UCSD-AML1 (cell line): ENCODE results near the gene ZNRF1.
"Not testable (repeated sequence)": the region's sequence is repeated elsewhere in the genome, so short reads cannot be mapped to it uniquely, and the experiment has no call there.

Source experiments
- DNase-seq: peaks from one replicate; lab custom pipeline; 2025; ENCODE audit not compliant: unreplicated experiment; lab: John Stamatoyannopoulos, UW

ZNRF1 gene

GRCh38 chr16:74998481-74999218 is at the start of gene ZNRF1:
Gene ZNRF1 (plus strand): TSS chr16:74999024. CDS start chr16:74999672, 648 bp downstream.
- DNase-seq, result peak; percentile 90

- no peak for DNase-seq
Observed at GRCh38 chr16:74949309-74949708, 49.5 kb upstream of the ZNRF1 start.

- no peak for DNase-seq
Observed at GRCh38 chr16:74950511-74950910, 48.3 kb upstream of the ZNRF1 start.

DNA sequence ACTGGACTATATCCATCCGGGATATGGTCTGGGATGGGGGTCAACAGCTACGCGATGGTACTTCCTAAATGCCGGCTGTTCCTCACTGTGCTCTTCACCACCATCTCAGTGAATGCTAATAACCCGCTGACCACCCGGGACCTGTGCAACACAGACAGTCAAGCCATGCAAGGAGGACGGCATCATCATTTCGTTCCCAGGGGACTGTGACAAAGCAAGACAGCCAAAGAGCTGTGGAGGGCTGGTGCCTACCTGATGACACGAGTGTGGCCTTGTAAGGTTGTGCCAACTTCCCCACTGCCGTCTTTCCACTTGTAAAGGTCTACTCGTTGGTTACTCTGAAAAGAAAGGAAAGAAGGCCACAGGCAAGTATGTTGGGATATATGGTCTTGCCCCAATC is 47.6 kb upstream of the ZNRF1 start:
- no peak for DNase-seq

DNA sequence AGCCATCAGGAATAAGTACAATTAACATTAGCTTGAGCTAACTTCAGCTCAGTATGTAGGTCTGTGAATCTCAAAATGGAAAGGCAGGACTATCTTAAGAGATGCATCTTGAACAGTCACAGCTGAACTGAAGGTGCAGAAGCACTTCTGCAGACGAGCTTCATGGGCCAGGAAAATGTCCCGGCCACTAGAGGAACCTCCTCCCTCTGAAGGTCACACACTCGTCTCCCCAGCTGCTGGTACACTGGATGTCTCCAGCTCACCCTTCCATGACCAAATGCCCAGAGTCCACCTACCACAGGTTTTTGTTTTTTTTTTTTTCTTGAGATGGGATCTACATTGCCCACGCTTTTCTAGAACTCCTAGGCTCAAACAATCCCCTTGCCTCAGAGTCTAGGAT is 47.1 kb upstream of the ZNRF1 start:
- no peak for DNase-seq

GRCh38 chr16:74954763-74955162 is 44.1 kb upstream of the ZNRF1 start:
- no peak for DNase-seq

DNA sequence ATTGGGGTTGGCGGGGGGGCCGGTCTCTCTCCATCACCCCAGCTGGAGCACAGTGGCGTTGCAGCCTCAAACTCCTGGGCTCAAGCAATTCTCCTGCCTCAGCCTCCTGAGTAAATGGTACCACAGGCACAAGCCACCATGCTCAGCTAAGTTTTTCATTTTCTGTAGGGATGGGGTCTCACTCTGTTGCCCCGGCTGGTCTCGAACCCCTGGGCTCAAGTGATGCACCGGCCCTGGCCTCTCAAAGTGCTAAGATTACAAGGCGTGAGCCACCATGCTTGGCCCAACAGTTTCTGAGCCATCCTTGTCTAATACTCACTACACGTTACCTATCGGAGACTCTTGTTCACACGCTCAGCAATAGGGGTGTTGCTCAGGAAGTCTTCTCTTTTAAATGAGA is 25.5 kb upstream of the ZNRF1 start:
- DNase-seq, result no peak

GRCh38 chr16:74975591-74975990 is 23.2 kb upstream of the ZNRF1 start:
- DNase-seq, result no peak

GRCh38 chr16:74982256-74982655 is 16.6 kb upstream of the ZNRF1 start:
- DNase-seq, result no peak

GRCh38 chr16:74984194-74984528 is 14.7 kb upstream of the ZNRF1 start:
- no peak for DNase-seq

DNA sequence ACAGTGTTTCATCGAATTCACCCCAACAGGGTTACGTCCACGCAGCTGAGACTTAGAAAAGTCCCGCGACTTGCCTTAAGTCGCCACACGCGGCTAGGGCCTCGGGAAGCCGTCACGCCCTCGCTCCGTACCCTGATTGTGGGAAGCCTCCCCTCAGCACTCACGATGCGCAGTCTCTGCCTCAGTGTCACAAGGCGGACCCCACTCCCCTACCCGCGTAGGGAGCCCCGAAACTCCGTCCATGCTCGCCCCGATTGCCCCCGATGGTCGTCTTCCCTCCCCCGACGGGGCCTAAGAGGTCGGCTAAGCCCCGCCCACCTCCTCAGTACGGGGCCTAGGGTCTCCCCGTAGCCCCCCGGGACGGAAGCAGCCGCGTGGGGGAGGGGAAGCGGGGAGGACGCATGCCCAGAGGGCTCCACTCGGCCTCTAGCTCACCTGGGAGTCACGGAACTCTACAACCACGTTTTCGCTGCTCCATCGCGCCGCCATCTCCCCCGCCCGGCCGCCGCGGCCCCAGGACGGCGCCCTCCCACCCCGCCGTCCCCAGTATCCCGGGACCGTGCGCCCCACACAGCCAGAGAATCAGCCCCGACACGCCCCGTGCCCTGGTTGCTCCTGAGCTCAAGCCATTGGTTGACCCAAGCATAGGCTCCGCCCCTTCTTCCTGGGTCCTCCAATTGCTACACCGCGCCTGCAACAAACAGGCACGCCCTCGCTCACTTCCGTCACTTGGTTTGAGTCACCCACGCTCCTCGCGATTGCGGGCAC is 14.1 kb upstream of the ZNRF1 start, which contains the start of gene WDR59:
Gene WDR59 (minus strand): TSS at position 595 of the 768 bp plus-strand sequence. CDS start 106 bp downstream, at position 489.
- peak; percentile 98 for DNase-seq

- no peak for DNase-seq
Observed at GRCh38 chr16:74987027-74987681, 11.7 kb upstream of the ZNRF1 start.

- not testable (repeated sequence) for DNase-seq
Observed at GRCh38 chr16:74989864-74990263, 9.0 kb upstream of the ZNRF1 start.

DNA sequence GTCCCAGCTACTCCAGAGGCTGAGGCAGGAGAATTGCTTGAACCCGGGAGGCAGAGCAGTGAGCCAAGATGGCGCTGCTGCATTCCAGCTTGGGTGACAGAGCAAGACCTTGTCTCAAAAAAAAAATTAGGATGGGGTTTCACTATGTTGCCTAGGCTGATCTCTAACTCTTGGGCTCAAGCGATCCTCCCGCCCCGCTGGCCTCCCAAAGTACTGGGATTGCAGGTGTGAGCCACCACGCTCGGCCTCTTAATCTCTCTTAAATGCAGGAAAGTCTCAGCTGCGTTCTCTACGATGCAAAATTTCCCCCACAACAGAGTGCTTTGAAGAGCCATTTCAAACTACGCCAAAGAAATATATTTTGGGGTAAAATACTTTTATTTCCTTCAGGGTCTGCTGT is 8.0 kb upstream of the ZNRF1 start:
- no peak for DNase-seq

DNA sequence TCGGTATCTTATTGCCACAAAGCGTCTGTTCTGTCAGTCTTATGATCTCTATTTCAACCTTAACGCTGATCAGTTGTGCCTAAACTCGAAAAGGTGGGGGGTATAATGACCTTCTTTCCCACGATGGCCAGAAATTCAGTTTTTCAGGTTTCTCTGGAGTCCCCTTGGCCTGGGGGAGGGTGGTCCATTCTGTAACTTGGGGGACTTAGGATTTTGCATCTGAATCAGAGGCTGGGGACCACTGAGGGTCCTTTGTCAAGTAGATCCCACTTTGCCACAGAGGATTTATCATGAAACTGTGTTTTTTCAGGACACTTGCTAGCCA is 7.6 kb upstream of the ZNRF1 start:
- no peak for DNase-seq

DNA sequence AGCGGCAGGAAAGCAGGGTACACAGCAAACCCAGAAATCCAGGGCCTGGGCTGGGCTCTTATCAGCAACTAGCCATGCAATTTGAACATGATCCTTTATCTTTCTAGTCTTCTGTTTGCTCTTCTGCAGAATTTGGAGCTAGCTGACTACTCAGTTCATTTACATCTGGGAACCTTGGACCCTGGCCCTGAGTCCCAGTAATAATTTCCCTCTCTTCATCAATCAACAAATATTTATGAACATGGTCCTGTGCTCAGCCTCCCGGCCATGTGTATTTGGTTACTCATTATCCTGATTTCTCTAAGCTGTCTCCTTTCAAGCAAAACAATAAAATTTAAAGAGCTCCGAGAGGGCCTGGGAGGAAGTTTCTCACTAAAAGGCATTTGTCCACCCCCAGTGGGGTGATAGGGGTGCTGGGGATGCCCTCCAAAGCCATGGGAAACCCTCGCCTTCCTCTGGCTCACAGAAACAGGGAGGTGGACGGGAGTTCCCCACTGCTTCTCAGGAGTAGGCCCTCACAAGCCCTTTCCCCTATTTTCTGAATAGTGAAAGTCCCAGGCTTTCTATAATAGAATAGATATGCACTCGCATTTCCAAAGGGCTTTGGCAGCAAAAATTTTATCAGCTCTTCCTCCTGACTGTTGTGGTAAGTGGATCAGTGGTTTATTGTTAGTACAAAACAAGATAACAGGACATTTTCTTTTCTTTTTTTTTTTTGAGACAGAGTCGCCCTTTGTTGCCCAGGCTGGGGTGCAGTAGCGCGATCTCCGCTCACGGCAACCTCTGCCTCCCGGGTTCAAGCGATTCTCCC is 7.0 kb upstream of the ZNRF1 start:
- DNase-seq, result peak; percentile 18

DNA sequence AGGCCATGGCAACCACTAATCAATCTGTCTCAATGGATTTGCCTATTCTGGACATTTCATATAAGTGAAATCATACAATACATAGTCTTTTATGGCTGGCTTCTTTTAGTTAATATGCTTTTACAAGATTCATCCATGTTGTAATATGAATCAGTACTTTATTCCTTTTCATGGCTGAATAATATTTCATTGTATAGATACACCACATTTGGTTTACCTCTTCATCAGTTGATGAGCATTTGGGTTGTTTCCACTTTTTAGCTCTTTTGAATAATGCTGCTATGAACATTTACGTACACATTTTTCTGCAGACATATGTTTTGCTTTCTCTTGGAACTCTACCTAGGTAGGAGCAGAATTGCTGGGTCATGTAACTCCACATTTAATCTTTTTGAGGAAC is 2.8 kb upstream of the ZNRF1 start:
- no peak for DNase-seq

DNA sequence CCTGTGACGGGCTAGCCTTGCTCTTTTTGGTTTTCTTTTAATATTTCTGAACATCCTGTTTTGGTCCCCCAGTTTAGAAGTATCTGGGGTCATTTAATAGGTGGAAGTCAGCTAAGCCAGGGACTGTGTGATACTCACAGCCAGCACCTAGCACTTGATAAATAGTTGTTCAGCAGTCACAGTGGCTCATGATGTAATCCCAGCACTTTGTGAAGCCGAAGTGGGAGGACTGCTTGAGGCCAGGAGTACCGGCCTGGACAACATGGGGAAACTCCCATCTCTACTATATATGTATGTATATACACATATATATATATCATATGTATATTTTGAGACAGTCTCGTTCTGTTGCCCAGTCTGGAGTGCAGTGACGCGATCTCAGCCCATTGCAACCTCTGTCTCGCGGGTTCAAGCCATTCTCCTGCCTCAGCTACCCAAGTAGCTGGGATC is 1.8 kb upstream of the ZNRF1 start:
- no peak for DNase-seq

DNA sequence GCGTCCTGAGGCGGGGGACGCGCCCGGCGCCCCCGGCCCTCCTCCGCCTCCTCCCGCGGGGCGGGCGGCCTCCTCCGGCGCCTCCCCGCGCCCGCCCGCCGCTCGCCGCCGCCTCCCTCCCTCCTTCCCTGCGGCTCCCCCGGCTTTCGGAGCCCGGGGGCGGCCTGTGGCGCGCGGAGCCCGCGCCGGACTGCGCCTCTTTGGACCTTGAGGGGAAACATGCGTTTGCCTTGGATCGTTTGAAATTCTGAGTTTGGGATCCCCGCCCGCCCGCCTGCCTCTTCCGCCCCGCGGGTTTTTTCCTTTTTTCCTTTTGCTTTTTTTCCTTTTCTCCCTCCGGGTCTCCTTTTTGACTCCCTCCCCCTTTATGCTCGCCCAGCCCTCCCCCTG is 390 bp downstream of the ZNRF1 start:
- DNase-seq, result peak; percentile 55

DNA sequence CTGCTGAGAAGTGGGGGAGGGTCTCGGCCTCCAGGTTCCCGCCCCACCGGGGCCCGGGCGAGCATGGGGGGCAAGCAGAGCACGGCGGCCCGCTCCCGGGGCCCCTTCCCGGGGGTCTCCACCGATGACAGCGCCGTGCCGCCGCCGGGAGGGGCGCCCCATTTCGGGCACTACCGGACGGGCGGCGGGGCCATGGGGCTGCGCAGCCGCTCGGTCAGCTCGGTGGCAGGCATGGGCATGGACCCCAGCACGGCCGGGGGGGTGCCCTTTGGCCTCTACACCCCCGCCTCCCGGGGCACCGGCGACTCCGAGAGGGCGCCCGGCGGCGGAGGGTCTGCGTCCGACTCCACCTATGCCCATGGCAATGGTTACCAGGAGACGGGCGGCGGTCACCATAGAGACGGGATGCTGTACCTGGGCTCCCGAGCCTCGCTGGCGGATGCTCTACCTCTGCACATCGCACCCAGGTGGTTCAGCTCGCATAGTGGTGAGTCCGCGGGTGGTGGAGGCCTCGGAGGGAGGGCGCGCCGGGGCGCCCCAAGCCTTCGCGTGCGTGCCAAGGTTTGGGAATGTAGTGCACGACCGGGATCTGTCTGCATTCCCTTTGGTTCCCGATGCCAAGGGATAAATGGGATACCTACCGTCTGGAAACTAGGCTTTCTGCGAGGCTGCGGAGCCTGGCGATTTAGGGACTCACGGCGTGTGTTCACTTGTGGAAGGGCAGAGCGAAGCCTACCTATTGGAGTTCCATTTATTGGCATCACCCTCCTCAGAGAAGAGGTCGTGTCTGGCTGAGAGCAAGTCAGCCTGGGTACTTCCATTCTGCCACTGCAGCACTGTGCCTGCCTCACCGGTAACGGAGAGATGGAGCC is 1.0 kb downstream of the ZNRF1 start:
- peak; percentile 41 for DNase-seq
